T-helper 1 cell treated with Interleukin-12 subunit alpha and Interleukin-12 subunit beta and Interleukin-4 antibody, amounts not matched to agents 30 μg/mL and 1 μg/mL, for 36 hours (primary cell): ENCODE results near the gene NRCAM.
"Not testable (repeated sequence)": the region's sequence is repeated elsewhere in the genome, so short reads cannot be mapped to it uniquely, and the experiment has no call there.

ENCODE experiments used
- H3K27ac Mint-ChIP-seq: one replicate; pipeline ENCODE4 v1.8.0; 2021; ENCODE audit warnings: mild to moderate bottlenecking, mixed read lengths
- H3K27me3 Mint-ChIP-seq: one replicate; pipeline ENCODE4 v1.8.0; 2021; ENCODE audit warnings: low read depth, mixed read lengths
- H3K36me3 Mint-ChIP-seq: one replicate; pipeline ENCODE4 v1.8.0; 2021; ENCODE audit warnings: low read depth, mixed read lengths
- H3K4me1 Mint-ChIP-seq: one replicate; pipeline ENCODE4 v1.8.0; 2021; ENCODE audit warnings: low read depth, mixed read lengths
- H3K4me3 Mint-ChIP-seq: one replicate; pipeline ENCODE4 v1.8.0; 2021; ENCODE audit warnings: mild to moderate bottlenecking, moderate library complexity, mixed read lengths
- H3K9me3 Mint-ChIP-seq: one replicate; pipeline ENCODE4 v1.8.0; 2021; ENCODE audit warnings: mixed read lengths

NRCAM gene

GRCh38 chr7:108272891-108273290 lies 183.3 kb downstream of the NRCAM start:
- H3K4me3 Mint-ChIP-seq, H3K36me3 Mint-ChIP-seq, H3K27me3 Mint-ChIP-seq, H3K4me1 Mint-ChIP-seq, H3K9me3 Mint-ChIP-seq, H3K27ac Mint-ChIP-seq: not testable (repeated sequence)

DNA sequence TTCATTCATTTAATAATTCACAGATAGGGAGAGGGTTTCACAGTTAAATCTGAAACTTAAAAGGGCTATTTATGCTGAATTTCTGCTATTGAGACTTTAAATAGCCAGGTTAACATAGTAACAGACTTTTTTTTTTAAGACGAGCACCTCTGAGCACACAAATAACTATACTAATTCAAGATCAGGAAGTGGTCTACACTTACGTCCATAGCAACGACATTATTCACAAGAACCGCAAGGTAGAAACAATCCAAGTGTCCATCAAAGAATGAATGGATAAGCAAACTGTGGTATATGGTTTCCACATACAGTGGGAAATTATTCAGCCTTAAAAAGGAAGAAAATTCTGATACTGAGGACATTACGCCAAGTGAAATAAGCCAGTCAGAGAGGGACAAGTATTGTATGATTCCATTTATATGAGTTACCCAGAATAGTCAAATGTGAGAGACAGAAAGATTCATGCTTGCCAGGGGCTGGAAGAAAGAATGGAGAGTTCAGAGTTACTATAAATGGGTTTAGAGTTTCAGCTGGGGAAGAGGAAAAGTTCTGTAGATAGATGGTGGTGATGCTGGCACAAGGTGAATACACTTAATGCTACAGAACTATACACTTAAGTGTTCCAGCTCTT lies 185.7 kb downstream of the NRCAM start:
- no peaks in the 10 kb centered on the region for H3K36me3 Mint-ChIP-seq
- H3K4me1 Mint-ChIP-seq: no peaks in the 10 kb centered on the region
- H3K4me3 Mint-ChIP-seq: no peak overlapping the region
- no peaks in the 10 kb centered on the region for H3K27me3 Mint-ChIP-seq
- H3K27ac Mint-ChIP-seq: no peak overlapping the region
- no peaks in the 10 kb centered on the region for H3K9me3 Mint-ChIP-seq

- Mint-ChIP-seq H3K36me3 (no peaks in the 10 kb centered on the region), H3K27me3 (no peaks in the 10 kb centered on the region), H3K9me3 (no peaks in the 10 kb centered on the region), H3K4me3 (no peak overlapping the region), H3K4me1 (no peaks in the 10 kb centered on the region), H3K27ac (no peak overlapping the region)
Measured at GRCh38 chr7:108268200-108268820, 187.9 kb downstream of the NRCAM start.

DNA sequence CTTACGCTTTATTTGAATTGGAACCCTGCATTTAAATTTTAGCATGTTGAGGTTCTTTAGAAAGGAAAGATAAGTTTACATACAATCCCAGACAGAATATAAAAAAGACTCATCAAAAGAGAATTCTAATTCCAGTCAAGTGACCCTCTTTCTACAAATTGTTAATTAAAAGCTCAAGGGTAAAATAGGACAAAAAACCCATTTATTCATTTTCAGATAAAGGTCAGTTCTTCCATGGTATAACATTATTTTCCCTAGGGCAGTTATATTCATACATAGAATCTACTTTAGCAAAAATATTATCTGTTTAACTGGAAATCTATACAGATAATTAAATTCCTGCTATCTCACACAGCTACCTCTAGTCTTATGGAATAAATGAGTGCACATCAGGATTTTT lies 188.6 kb downstream of the NRCAM start:
- no peaks in the 10 kb centered on the region for H3K4me1 Mint-ChIP-seq
- no peak overlapping the region for H3K27ac Mint-ChIP-seq
- H3K9me3 Mint-ChIP-seq: no peaks in the 10 kb centered on the region
- no peaks in the 10 kb centered on the region for H3K27me3 Mint-ChIP-seq
- H3K36me3 Mint-ChIP-seq: no peaks in the 10 kb centered on the region
- no peak overlapping the region for H3K4me3 Mint-ChIP-seq

DNA sequence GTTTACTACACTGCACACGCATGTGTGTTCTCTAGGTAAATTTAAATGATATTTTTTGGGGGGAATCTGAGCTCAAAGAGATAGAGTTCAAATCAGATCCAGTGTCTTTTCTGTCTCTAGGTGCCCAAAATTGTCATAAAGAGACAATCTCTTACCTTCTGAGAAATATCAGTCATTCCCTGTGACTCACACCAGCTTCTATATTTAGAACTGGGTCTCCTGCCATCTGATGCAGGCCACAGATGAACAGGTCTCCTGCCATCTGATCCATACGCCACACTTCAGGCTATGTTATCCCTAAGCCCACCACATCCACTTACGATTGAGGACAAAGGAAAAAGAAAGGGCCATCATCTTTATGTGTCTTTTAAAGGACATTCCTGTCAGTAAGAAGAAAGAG lies 189.7 kb downstream of the NRCAM start:
- Mint-ChIP-seq H3K27ac (no peak overlapping the region), H3K9me3 (no peaks in the 10 kb centered on the region), H3K36me3 (no peaks in the 10 kb centered on the region), H3K27me3 (no peaks in the 10 kb centered on the region), H3K4me3 (no peak overlapping the region), H3K4me1 (no peaks in the 10 kb centered on the region)

- H3K9me3 Mint-ChIP-seq: no peaks in the 10 kb centered on the region
- H3K27me3 Mint-ChIP-seq: no peaks in the 10 kb centered on the region
- H3K4me1 Mint-ChIP-seq: no peaks in the 10 kb centered on the region
- no peak overlapping the region for H3K27ac Mint-ChIP-seq
- no peak overlapping the region for H3K4me3 Mint-ChIP-seq
- H3K36me3 Mint-ChIP-seq: no peaks in the 10 kb centered on the region
Measured at GRCh38 chr7:108266035-108266434, 190.2 kb downstream of the NRCAM start.

- Mint-ChIP-seq H3K36me3 (no peaks in the 10 kb centered on the region), H3K4me1 (no peaks in the 10 kb centered on the region), H3K9me3 (no peaks in the 10 kb centered on the region), H3K27me3 (no peaks in the 10 kb centered on the region), H3K4me3 (no peak overlapping the region), H3K27ac (no peak overlapping the region)
Measured at GRCh38 chr7:108265007-108265406, 191.2 kb downstream of the NRCAM start.

DNA sequence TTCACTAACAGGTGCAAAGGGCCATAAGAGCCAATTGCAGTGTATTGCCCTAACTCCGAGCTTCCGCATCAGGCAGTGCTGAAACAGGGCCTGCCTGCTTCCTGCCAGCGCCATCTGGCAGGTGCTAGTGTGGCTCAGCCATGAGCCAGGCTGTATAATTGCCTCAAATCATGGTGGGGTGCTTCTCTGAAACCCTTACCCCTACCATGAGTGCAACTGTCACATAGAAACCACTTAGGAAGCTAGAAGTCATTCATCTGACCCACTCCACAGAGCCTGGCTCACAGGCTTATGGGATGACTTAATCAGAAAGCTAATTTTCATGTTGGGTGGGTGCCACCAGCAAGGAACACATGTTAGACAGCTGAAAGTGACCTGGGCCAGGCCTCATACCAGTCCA lies 192.8 kb downstream of the NRCAM start:
- Mint-ChIP-seq H3K27me3 (no peaks in the 10 kb centered on the region), H3K27ac (no peak overlapping the region), H3K4me1 (no peaks in the 10 kb centered on the region), H3K9me3 (no peaks in the 10 kb centered on the region), H3K4me3 (no peak overlapping the region), H3K36me3 (no peaks in the 10 kb centered on the region)

DNA sequence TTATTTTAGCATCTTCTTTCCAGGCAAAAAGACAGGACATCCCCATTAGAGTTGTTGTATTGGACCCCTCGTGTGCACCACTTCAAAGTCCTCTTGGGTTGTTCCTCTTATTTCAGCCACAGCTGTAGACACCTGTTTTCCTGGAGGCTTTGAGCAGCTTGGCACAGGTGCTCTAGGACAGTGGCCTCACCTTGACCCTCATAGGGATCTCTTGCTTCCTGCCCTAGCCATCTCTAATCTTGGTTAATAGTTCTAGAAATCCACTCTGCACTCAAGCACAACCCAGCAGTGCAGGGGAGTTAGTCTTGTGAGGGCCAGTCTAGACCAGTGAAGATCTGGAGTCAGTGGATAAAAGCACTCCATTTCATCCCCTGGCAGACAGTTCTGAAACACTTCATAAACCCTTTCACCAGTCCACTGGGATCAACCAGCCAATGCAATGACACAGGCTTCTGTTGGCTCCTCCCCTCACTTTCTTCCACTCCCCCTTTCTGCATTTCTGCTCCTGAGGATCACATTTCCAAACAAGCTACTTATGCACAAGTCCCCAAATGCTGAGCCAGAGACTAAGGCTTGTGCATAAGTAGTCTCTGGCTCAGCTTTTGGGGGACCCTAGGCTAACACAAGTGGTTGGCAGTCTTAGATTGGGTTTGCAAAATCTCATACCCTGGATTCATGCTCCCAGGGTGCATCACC lies 194.5 kb downstream of the NRCAM start:
- Mint-ChIP-seq H3K27me3 (no peaks in the 10 kb centered on the region), H3K36me3 (no peaks in the 10 kb centered on the region), H3K4me3 (no peak overlapping the region), H3K27ac (no peak overlapping the region), H3K4me1 (no peaks in the 10 kb centered on the region), H3K9me3 (no peaks in the 10 kb centered on the region)

DNA sequence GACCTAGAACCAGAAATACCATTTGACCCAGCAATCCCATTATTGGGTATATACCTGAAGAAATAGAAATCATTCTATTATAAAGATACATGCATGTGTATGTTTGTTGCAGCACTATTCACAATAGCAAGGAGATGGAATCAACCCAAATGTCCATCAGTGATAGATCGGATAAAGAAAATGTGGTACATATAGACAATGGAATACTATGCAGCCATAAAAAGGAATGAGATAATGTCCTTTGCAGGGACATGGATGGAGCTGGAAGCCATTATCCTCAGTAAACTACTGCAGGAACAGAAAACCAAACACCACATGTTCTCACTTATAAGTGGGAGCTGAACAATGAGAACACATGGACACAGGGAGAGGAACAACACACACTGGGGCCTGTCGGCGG lies 196.8 kb downstream of the NRCAM start:
- H3K4me1 Mint-ChIP-seq, H3K27ac Mint-ChIP-seq, H3K27me3 Mint-ChIP-seq, H3K36me3 Mint-ChIP-seq, H3K9me3 Mint-ChIP-seq, H3K4me3 Mint-ChIP-seq: not testable (repeated sequence)

- H3K27ac Mint-ChIP-seq: no peak overlapping the region
- H3K4me3 Mint-ChIP-seq: no peak overlapping the region
- no peaks in the 10 kb centered on the region for H3K27me3 Mint-ChIP-seq
- H3K36me3 Mint-ChIP-seq: no peaks in the 10 kb centered on the region
- peaks cover 4% of the 10 kb centered on the region for H3K9me3 Mint-ChIP-seq
- H3K4me1 Mint-ChIP-seq: no peaks in the 10 kb centered on the region
Measured at GRCh38 chr7:108257954-108258353, 198.3 kb downstream of the NRCAM start.

DNA sequence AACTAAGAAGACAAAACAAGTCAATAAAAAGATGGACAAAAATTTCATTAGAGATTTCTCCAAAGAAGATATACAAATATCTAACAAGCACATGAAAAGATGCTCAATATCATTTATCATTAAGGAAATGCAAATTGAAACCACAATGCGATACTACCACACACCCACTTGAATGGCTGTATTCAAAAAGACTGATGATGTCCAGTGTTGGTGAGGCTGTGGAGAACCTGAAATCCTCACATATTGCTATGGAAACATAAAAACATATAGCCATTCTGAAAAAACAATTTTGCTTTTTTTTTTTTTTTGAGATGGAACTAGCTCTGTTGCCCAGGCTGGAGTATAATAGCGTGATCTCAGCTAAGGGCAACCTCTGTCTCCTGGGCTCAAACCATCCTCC lies 202.0 kb downstream of the NRCAM start:
- peaks cover 4% of the 10 kb centered on the region for H3K9me3 Mint-ChIP-seq
- no peaks in the 10 kb centered on the region for H3K36me3 Mint-ChIP-seq
- no peak overlapping the region for H3K27ac Mint-ChIP-seq
- H3K4me3 Mint-ChIP-seq: no peak overlapping the region
- H3K27me3 Mint-ChIP-seq: no peaks in the 10 kb centered on the region
- H3K4me1 Mint-ChIP-seq: no peaks in the 10 kb centered on the region

DNA sequence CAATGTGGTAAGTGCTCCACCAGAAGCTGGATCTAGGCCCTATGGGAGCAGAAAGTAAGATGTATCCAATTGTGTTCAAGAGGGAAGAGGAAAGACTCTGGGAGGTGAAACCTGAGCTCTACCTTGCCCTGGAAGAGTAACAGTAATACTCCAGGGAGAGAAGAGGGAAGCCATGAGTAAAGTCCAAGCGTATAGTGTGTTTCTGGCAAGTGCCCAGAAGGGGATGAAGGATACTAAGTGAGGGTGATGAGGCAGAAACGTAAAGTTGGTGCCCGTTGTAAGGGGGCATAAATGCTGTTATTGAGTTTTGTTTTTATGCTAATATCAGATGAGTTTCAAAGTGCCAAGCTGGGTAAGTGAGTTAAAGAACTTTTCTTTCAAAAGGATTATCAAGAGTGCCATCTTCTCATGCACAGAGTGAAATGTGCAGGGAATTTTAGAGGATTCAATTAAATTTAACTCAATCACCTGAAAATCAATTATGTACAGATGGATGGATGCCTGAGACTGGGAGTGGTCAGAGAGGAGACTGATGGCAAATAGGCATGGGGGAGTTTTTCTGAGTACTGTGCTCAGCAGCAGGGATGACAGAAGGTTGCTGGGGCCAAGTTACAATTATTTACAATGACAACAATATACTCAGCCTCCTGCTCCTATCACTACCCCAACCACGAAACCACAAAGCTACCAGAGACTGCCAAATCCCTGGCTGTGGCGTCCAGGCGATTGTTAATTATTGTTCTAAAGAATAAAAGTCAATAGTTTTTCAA lies 202.8 kb downstream of the NRCAM start:
- H3K36me3 Mint-ChIP-seq: no peaks in the 10 kb centered on the region
- H3K27me3 Mint-ChIP-seq: no peaks in the 10 kb centered on the region

DNA sequence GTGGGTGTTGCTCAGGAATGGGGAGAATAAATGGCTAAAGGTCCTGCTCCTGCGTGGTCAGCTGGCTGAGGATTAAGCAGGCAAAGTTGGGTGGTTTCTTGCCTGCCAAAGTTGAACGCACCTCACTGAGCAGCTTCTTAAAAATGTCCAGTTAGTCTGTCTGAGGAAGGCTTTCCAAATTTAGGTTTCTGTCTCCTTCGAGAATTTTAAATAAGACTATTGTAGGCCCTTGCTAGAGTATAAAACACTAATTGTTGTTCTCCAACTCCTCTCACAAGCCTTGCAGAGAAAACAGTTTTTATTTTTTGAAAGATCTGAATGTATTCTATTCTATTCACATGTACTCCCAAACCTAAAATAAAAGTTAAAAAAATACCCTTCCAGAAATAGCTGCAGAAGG lies 204.1 kb downstream of the NRCAM start:
- Mint-ChIP-seq H3K36me3 (no peaks in the 10 kb centered on the region), H3K9me3 (peaks cover 4% of the 10 kb centered on the region), H3K27me3 (no peaks in the 10 kb centered on the region), H3K4me1 (no peaks in the 10 kb centered on the region), H3K27ac (no peak overlapping the region), H3K4me3 (no peak overlapping the region)

More for the DNA sequence above, 202.8 kb downstream of the NRCAM start:
- Mint-ChIP-seq H3K4me1 (no peaks in the 10 kb centered on the region), H3K27ac (no peak overlapping the region), H3K4me3 (no peak overlapping the region), H3K9me3 (peaks cover 4% of the 10 kb centered on the region)

DNA sequence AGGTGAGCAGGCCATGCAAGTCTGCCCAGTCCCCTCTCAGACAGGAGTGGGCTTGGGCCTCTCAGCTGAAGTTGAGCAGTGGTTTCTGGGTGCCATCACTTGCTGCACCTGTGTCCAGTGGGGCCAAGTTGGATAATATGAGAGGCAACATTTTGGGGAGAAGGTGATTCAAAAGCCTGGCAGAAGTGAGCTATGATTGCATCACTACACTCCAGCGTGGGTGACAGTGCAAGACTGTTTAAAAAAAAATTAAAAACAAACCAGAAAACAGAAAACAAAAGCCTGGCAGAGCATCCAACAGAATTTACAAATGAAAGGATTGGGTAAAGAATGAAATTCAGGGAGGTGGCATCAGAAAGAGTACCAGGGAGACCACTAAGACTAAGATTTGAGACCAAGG lies 204.5 kb downstream of the NRCAM start:
- no peak overlapping the region for H3K27ac Mint-ChIP-seq
- H3K9me3 Mint-ChIP-seq: peaks cover 4% of the 10 kb centered on the region
- H3K27me3 Mint-ChIP-seq: no peaks in the 10 kb centered on the region
- H3K4me1 Mint-ChIP-seq: no peaks in the 10 kb centered on the region
- no peaks in the 10 kb centered on the region for H3K36me3 Mint-ChIP-seq
- H3K4me3 Mint-ChIP-seq: no peak overlapping the region
